NCI-H82 (cell line): ENCODE measurements around the gene HHAT.
"Not testable (repeated sequence)": the region's sequence is repeated elsewhere in the genome, so short reads cannot be mapped to it uniquely, and the experiment has no call there.

Experiments used
- DNase-seq: peaks from one replicate; lab custom pipeline; 2025; lab: John Stamatoyannopoulos, UW

Gene HHAT

DNA sequence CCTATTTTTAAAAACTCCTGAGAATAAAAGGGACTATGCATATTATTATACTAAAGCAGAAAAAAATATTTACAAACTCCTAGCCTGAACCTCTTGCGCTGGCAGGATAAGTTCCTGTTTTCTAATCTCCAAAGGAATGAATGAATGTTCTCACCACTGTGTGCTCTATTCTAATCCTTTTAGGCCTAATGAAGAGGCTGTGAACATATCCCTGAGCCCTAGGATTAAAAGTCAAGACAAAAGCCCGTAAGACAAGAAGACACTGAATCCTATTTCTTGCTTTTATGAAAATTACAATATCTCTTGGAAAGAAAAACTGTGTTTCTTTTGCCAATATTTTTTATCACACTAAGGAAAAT, 317.5 kb downstream of the HHAT start:
- DNase-seq, result peak; percentile 95

DNA sequence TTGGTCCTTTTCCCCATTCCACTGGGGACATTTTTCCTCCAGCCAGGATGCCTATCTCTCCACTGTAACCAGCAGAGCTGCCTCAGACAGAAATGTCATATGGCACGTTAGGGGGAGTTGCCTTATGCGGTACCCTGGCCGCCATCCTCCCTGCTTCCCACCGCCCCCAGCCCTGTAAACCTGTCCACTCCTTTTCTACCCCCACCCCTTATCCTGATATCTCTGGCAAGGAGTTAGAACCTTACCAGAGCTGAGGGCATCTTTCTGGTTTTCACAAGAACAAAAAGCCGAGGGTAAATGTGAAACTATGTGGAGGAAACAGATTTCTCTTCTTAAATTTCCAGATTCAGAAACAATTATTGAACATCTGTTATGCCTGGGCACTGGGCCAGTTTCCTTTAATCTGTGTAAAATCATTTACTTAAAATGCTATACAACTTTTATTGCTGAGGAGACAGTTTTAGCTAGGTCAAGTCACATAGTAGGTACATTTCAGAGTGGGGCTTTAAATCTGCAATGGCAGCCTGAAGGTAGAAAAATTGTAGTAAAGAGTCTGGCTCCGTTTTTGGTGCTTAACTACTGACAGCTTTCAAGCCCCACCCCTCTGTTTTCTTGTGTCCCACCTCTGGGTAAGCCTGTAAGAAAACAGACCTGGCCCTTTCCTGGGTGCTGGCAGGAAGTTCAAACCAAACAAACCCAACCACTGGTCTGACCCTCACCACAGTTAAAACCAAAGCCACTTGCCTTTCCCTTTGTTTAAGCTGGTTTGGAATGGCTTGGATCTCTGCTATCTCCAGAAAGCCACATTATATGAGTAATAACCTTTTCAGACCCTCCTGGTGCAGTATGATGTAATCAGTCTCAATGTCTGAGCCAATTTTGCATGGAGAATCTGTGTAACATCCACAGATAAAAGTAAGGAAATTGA, 319.0 kb downstream of the HHAT start:
- DNase-seq, result peak; percentile 91

DNA sequence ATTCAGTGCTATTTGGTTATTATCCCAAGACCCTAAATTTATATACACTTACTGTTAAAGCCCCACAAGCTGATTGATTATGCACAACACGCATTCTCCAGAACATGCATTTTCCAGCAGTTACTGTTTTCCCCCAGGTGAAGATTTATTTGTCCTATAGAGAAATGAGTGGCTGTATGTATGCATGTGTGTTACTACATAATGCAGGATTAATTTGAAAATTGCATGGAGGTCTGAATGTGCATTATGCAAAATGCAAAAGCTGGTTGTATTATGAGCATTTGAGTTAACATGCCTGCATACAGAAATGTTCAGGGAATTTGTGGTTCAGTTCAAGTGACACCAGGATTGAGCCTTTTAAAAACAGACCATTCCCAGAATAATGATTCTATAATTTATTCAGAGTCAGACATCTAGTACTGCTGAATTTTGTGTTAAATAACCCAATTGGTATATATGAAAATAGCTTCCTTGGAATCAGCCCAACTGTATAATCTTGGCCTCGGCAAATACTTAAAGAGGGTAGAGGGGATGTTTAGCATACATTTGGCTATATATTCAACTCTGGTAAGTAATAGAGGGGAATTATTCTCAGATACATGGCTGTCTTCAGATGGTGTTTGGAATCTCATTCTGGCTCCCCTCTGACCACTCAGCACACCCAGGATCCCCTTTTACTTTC, 320.0 kb downstream of the HHAT start:
- DNase-seq, result no peak

DNA sequence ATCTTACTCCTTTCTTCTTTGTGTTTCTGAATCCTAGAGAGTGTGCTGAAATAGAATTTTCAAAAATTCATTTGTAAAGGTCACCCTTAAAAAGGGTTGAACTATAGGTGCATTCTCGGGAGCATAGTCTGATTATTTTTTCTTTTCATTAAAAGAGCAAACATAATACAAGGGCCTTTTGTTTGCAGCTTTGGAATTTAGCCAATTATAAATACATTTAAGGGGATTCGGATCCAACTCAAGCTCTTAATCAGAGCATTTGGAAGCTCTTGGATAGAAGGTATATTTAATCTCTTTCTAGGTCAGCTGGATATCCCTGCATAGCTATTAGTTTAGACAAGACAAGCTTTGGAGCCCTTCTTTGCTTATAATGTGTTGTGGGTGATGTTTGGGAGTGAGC, 321.7 kb downstream of the HHAT start:
- peak; percentile 92 for DNase-seq

- no peak for DNase-seq
Measured at GRCh38 chr1:210652329-210652954, 323.7 kb downstream of the HHAT start.

- DNase-seq, result no peak
Measured at GRCh38 chr1:210653771-210654170, 325.1 kb downstream of the HHAT start.

- no peak for DNase-seq
Measured at GRCh38 chr1:210654176-210654981, 325.7 kb downstream of the HHAT start.

DNA sequence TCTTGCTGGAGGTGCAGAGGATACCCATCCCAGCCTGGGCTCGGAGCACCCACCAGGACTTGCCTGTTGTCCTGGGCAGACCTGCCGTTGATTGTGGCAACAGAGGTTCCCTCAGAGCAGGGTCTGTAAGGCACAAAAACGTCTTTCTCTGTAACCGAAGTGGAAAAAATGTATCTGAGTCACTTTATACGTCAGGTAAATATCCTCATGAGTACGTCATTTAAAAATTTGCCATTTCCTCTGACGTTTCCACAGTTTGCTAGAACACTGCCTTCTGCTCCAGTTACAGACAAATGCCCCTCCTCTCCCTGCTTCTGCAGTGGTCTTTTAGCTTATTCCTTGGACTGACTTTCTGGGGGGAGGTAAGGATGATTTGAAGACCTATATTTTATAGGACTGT, 326.8 kb downstream of the HHAT start:
- DNase-seq, result no peak

GRCh38 chr1:210657806-210658205, 329.1 kb downstream of the HHAT start:
- no peak for DNase-seq

DNA sequence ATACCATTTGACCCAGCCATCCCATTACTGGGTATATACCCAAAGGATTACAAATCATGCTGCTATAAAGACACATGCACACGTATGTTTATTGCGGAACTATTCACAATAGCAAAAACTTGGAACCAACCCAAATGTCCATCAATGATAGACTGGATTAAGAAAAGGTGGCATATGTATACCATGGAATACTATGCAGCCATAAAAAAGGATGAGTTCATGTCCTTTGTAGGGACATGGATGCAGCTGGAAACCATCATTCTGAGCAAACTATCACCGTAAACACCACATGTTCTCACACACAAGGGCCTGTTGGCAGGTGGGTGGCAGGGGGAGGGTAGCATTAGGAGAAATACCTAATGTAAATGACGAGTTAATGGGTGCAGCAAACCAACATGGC, 332.8 kb downstream of the HHAT start:
- not testable (repeated sequence) for DNase-seq

- DNase-seq, result no peak
Measured at GRCh38 chr1:210662291-210663050, 333.8 kb downstream of the HHAT start.

DNA sequence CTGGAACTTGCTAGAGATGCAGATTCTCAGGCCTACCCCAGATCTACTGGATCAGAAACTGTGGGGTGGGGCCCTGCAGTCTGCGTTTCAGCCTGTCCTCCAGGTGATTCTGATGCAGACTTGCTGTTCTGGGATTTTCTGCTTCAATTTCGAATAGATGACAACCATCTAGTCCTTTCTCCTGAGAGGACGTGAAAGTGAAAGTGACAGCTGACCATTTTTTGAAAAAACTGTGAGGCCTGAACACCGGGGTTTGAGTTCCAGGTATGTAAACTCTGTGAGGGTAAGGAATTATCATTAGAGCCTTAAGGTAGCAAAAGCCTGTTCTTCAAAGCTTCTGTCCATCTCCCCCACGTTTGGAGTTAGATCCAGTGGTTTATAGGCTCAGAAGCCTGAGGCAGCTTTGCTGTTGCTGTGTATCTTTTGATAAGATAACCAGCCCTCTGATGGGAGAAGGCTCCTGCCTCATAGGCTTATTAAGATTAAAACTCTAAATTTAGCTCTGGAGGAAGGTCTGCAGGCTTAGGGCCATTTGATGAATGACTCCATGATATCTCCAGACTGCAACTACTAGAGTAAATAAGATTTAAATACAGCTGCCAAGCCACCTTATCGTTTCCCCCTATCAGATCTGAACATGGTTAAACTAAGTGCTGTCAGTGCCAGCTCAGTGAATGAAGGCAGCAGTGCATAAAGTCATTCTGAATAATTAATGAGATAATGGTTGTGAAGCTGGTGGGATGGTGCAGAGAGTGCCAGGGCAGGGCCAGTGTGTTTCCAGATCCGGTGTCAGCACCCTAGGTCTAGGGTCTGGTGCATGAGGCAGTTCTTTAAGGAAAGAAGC, 335.2 kb downstream of the HHAT start:
- peak; percentile 97 for DNase-seq

- DNase-seq, result peak; percentile 68
Measured at GRCh38 chr1:210669951-210670350, 341.2 kb downstream of the HHAT start.

- DNase-seq, result no peak
Measured at GRCh38 chr1:210674151-210674550, 345.4 kb downstream of the HHAT start.

DNA sequence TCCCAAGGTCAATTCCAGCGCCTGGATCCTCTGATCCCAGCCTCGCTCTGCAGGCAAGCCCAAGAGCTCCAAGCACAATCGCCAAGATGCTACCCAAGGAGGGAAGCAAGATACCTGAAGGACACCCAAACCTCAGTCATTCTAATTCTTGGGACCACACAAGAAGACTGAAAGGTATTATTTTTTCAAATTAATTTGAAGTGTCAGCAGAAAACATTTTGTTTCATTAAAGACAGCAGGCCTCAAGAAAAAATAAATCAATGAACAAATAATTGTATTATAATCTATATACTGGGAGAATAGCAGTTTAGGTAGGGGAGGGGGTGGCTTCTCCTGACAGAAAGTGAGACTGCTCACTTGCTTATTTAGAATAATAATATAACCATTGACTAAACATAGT, 347.8 kb downstream of the HHAT start:
- DNase-seq, result no peak

DNA sequence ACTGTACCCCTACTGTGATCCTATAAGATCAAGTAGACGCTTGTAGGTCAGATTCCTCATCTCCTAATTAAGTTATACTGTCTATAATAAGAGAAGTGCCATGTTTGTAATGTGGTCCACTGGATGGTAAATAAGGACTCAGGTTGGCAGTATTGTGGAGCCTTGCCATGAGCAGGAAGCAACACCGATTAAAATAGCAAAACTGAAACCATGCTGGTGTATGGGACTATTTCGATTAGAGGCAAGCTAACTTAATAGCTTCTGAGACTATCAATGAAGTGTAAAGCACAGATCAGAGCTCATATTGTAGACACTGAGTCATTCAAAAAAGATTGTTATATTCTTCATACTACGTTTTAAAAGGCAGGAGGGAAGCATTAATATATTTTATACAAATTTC, 348.8 kb downstream of the HHAT start:
- DNase-seq, result no peak

- no peak for DNase-seq
Measured at GRCh38 chr1:210678306-210678705, 349.6 kb downstream of the HHAT start.

DNA sequence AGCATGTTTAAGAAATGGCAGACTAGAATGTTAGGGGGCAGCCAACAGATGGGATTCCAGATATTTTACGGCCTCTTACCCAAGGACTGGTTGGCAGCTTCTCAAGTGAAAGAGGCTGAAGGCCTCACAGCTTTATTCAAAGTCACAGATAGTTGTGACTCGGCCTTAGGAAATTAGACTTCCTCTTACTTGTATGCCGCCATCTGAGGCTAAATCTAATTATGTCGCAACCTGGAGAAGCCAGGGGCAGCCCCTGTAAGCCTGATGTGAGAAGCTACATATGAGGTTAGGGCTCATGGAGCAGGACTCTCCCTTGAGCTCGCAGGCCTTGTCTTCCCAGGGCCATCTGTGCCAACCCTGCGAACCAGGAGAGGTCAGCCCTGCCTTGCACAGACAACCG, 352.5 kb downstream of the HHAT start:
- DNase-seq, result peak; percentile 35

DNA sequence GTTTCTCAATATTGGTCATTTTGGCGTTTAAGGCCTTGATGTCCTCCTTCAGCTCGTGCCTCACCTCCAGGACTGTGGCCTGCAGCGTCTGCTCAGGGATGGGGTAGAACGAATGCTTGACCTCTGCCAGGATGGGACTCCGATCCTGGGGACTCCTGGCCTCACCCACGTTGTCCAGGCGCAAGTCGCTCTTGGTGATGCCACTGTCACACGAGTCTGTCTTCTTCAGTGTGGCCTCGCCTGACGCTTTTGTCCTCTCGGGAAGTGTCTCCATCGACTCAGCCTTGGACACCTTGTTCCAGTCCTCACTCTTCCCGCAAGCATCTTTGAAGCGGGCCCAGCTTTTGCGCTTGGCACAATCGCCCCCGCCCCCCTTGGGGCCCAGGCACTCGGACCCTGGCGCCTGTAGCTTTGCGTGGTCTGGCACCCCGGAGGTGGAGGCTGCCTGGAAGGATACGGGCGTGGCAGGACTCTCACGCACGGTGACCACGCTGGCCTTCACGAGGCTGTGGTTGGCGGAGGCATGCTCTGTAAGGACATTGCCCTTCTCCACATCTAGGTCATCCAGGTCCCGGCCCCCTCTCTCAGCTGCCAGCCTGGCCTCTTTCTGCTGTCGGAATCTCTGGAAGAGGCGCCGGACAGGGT, 354.8 kb downstream of the HHAT start:
- DNase-seq, result no peak
